ENCODE measurements around the gene MMAB. TPM values are rescaled to one million over a fixed set of nuclear protein-coding genes. Genes with fewer than 3 reads are reported as not detected.
"Not testable (repeated sequence)": the region's sequence is repeated elsewhere in the genome, so short reads cannot be mapped to it uniquely, and the experiment has no call there.

MMAB gene
- total RNA-seq, 1 experiment from 2014 or later = 83.0 TPM

GRCh38 chr12:109604132-109604585, 30.9 kb upstream of the MMAB start:
- Histone ChIP-seq H3K36me3 (ENCODE audit: low read depth, low read length) (no peaks in the 10 kb centered on the region), H3K9me3 (ENCODE audit: low read length) (no peaks in the 10 kb centered on the region), H3K79me2 (ENCODE audit: low read length) (no peaks in the 10 kb centered on the region), H3K4me1 (ENCODE audit: insufficient read depth, low read length) (no peaks in the 10 kb centered on the region), H3K27ac (ENCODE audit: low read length) (no peak overlapping the region), H2AFZ (ENCODE audit: low read length) (no peak overlapping the region), H3K27me3 (ENCODE audit: low read length) (no peaks in the 10 kb centered on the region), H3K4me3 (ENCODE audit: low read length) (no peak overlapping the region), H3K9me2 (replicated peaks; ENCODE audit: low read length) (no peaks in the 10 kb centered on the region), H4K20me1 (ENCODE audit: low read length) (no peaks in the 10 kb centered on the region), H3K4me2 (ENCODE audit: low read length) (no peak overlapping the region), H3K9ac (ENCODE audit: low read length) (no peak overlapping the region), H3F3A (ENCODE audit: low read length, unreplicated experiment) (no peaks in the 10 kb centered on the region)
- ChIA-PET POLR2A (ENCODE audit: unreplicated experiment) (interaction anchor here (0.6 kb wide), 2 partner anchors 42 to 285 kb away, joined by 7 to 9 read pairs; no protein-coding TSS in a partner anchor), CTCF (no interaction called here)
- DNase-seq = no peak
- no peak for TF ChIP-seq EZH2phosphoT487 (IDR thresholded peaks at IDR 0.05; ENCODE audit: borderline replicate concordance, low read length)
- TF ChIP-seq EZH2 (IDR thresholded peaks at IDR 0.05; ENCODE audit: low read length, unreplicated experiment) = no peak
- TF ChIP-seq, protein P1, sequence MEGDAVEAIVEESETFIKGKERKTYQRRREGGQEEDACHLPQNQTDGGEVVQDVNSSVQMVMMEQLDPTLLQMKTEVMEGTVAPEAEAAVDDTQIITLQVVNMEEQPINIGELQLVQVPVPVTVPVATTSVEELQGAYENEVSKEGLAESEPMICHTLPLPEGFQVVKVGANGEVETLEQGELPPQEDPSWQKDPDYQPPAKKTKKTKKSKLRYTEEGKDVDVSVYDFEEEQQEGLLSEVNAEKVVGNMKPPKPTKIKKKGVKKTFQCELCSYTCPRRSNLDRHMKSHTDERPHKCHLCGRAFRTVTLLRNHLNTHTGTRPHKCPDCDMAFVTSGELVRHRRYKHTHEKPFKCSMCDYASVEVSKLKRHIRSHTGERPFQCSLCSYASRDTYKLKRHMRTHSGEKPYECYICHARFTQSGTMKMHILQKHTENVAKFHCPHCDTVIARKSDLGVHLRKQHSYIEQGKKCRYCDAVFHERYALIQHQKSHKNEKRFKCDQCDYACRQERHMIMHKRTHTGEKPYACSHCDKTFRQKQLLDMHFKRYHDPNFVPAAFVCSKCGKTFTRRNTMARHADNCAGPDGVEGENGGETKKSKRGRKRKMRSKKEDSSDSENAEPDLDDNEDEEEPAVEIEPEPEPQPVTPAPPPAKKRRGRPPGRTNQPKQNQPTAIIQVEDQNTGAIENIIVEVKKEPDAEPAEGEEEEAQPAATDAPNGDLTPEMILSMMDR (conservative IDR thresholded peaks at IDR 0.05; ENCODE audit: low read depth, low read length) = no peak
- BruUV-seq (replicated peaks) = no TSS peak
- no peak for ATAC-seq
- intact Hi-C loops (cut with micrococcal nuclease) = no loop called here

DNA sequence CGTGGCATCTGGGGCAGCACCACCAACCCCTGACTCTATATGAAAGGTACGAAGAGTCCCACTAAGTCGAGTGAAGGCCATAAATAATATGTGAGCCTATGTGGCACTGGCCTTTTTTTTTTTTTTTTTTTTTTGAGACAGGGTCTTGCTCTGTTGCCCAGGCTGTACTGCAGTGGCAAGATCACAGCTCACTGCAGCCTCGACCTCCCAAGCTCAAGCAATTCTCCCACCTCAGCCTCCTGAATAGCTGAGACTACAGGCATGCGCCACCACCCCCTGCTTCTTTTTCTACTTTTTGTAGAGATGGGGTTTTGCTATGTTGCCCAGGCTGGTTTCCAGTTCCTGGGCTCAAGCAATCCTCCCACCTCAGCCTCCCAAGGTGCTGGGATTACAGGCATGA, 28.8 kb upstream of the MMAB start:
- POLR2A ChIA-PET (ENCODE audit: unreplicated experiment) = not testable (repeated sequence)

DNA sequence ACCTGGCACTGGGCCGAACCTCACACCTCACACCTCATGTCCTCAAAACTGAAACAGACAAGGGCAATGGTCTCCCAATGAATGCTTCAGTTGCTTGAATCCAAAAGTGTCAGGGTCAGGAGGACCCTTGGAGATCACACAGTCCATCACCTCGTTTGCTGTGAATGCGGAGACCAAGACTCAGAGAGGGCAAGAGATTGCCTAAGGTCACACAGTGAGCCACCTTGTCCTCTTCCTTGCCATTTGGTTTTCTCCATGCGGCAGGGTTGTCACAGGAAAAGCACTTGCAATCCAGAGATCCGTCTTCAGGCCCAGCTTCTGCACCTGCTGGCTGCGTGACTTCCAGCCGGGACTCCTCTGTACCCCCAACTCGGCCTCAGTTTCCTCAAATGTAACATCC, 28.3 kb upstream of the MMAB start:
- DNase-seq (no peak), ATAC-seq (no peak)
- Histone ChIP-seq H3K9me3 (ENCODE audit: low read length) (no peaks in the 10 kb centered on the region), H3K9ac (ENCODE audit: low read length) (no peak overlapping the region), H3K4me2 (ENCODE audit: low read length) (no peak overlapping the region), H3K9me2 (replicated peaks; ENCODE audit: low read length) (no peaks in the 10 kb centered on the region), H2AFZ (ENCODE audit: low read length) (no peak overlapping the region), H4K20me1 (ENCODE audit: low read length) (no peaks in the 10 kb centered on the region), H3F3A (ENCODE audit: low read length, unreplicated experiment) (no peaks in the 10 kb centered on the region), H3K79me2 (ENCODE audit: low read length) (no peaks in the 10 kb centered on the region), H3K36me3 (ENCODE audit: low read depth, low read length) (no peaks in the 10 kb centered on the region), H3K27ac (ENCODE audit: low read length) (no peak overlapping the region), H3K4me3 (ENCODE audit: low read length) (no peak overlapping the region), H3K27me3 (ENCODE audit: low read length) (no peaks in the 10 kb centered on the region), H3K4me1 (ENCODE audit: insufficient read depth, low read length) (no peaks in the 10 kb centered on the region)
- intact Hi-C loops (cut with micrococcal nuclease) = no loop called here
- CTCF ChIA-PET = no interaction called here
- TF ChIP-seq, protein P1 (conservative IDR thresholded peaks at IDR 0.05; ENCODE audit: low read depth, low read length) = no peak
- TF ChIP-seq EZH2 (IDR thresholded peaks at IDR 0.05; ENCODE audit: low read length, unreplicated experiment) (no peak), EZH2phosphoT487 (IDR thresholded peaks at IDR 0.05; ENCODE audit: borderline replicate concordance, low read length) (no peak)
- POLR2A ChIA-PET (ENCODE audit: unreplicated experiment) = no interaction called here
- no TSS peak for BruUV-seq (replicated peaks)

More for the DNA sequence above, 28.8 kb upstream of the MMAB start:
- H3K4me3 ChIP-seq (ENCODE audit: low read length); ATAC-seq; H3K9me3 ChIP-seq (ENCODE audit: low read length); H3K9ac ChIP-seq (ENCODE audit: low read length); H3K4me1 ChIP-seq (ENCODE audit: insufficient read depth, low read length); H3K27ac ChIP-seq (ENCODE audit: low read length); H3K36me3 ChIP-seq (ENCODE audit: low read depth, low read length); H2AFZ ChIP-seq (ENCODE audit: low read length); H3F3A ChIP-seq (ENCODE audit: low read length, unreplicated experiment); H3K9me2 ChIP-seq (replicated peaks; ENCODE audit: low read length); H3K4me2 ChIP-seq (ENCODE audit: low read length); CTCF ChIA-PET; DNase-seq; H3K79me2 ChIP-seq (ENCODE audit: low read length); BruUV-seq (replicated peaks); intact Hi-C loops (cut with micrococcal nuclease); H3K27me3 ChIP-seq (ENCODE audit: low read length); H4K20me1 ChIP-seq (ENCODE audit: low read length): not testable (repeated sequence)
